Adipocyte (in vitro differentiated cells): ENCODE measurements around the gene YWHAB.
A peak's percentile ranks its signal among the peaks of the same experiment; 100 is the strongest.

Experiments used
- DNase-seq: peaks from one replicate; pipeline ENCODE4 v3.0.0-alpha.2; 2015; ENCODE audit warnings: low read depth
- H3K27me3 ChIP-seq: replicated peaks from 2 replicates; pipeline ENCODE4 v1.7.0; 2013; ENCODE audit warnings: mild to moderate bottlenecking, low read length, moderate library complexity; ENCODE audit not compliant: control insufficient read depth, insufficient read depth
- H3K36me3 ChIP-seq: 2 replicates; pipeline ENCODE4 v1.7.0; 2013; ENCODE audit warnings: low read length, mild to moderate bottlenecking, moderate library complexity; ENCODE audit not compliant: control insufficient read depth, insufficient read depth, severe bottlenecking
- H3K4me1 ChIP-seq: 2 replicates; pipeline ENCODE4 v1.7.0; 2013; ENCODE audit warnings: mild to moderate bottlenecking, low read length, moderate library complexity; ENCODE audit not compliant: control insufficient read depth, insufficient read depth
- H3K4me3 ChIP-seq: 2 replicates; pipeline ENCODE4 v1.7.0; 2013; ENCODE audit warnings: mild to moderate bottlenecking, low read length, moderate library complexity
- H3K9ac ChIP-seq: 2 replicates; pipeline ENCODE4 v1.7.0; 2013; ENCODE audit warnings: mild to moderate bottlenecking, low read length, moderate library complexity
- H3K9me3 ChIP-seq: 2 replicates; pipeline ENCODE4 v1.7.0; 2013; ENCODE audit warnings: mild to moderate bottlenecking, low read length, moderate library complexity; ENCODE audit not compliant: control insufficient read depth

Gene YWHAB

DNA sequence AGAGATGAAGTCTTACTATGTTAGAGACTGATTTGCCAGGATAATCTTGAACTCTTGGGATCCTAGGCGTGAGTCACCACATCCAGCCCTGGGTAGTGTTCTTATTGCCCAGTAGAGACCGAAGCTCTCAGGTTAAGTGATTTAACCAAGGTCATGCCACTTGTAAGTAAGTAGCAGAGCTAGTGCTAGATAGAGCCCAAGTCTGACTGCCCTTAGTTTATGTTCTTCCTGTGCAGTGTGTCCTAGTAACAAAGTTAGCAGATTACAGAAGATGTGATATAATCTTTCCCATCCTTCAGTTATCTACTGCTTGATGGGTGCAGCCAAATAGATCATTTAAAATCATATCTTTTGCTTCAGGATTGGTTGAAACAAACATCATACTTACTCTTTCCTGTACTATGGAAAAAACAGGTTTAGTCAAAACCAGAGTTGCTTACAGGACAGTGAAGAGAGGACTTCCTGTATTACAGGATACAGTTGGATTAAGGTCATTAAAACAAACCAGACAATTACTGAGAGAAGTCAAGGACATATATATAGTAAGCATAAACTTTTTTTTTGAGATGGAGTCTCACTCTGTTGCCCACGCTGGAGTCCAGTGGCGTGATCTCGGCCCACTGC is 14.8 kb downstream of the YWHAB start:
- no peak for DNase-seq
- Histone ChIP-seq H3K9me3 (no peaks in the 10 kb centered on the region), H3K27me3 (no peaks in the 10 kb centered on the region), H3K9ac (no peak overlapping the region), H3K4me3 (no peak overlapping the region), H3K4me1 (peaks cover 33% of the 10 kb centered on the region), H3K36me3 (peaks cover 48% of the 10 kb centered on the region)

DNA sequence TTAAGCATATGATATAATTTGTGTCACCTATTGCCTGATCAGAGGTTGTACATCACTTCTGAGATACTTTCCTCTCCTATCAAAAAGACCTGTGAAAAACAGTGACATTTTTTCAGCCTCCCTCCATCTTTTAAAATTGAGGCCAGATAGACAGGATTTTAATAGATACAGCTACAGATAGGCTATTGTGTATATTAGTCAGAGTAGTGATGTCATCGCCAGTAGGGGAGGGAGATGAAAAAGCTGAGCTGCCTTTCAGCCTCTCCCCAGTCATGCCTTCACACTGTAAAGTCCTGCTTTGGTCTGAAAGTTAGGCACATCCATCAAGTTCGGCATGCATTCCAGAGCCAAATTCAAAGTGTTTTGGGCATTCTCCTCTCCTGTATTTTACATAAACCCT is 16.5 kb downstream of the YWHAB start:
- H3K4me1 ChIP-seq = peaks cover 32% of the 10 kb centered on the region

DNA sequence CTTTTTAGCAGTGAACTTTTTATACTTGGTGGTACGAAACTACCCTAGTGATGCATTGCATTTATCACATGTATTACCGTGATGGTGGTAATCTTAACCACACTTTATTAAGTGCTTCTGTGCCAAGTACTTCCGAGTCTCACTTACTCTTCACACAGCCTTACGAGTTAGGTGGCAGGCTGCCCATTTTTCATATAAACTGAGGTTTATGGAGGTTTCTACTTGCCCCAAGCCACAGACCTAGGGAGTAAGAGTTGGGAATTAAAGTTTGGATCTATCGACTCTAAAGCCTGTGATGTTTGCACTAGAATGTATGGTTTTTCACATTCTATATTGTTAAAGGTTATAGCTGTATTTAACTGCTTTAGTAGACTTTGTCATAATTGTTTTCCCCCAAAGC is 18.9 kb downstream of the YWHAB start:
- H3K9ac ChIP-seq = no peak overlapping the region
- peaks cover 86% of the 10 kb centered on the region for H3K36me3 ChIP-seq
- H3K4me3 ChIP-seq = no peak overlapping the region
- H3K27me3 ChIP-seq = no peaks in the 10 kb centered on the region
- DNase-seq = no peak
- H3K4me1 ChIP-seq = peaks cover 25% of the 10 kb centered on the region
- H3K9me3 ChIP-seq = no peaks in the 10 kb centered on the region

More for the DNA sequence above, 16.5 kb downstream of the YWHAB start:
- Histone ChIP-seq H3K9me3 (no peaks in the 10 kb centered on the region), H3K9ac (no peak overlapping the region), H3K27me3 (no peaks in the 10 kb centered on the region), H3K36me3 (peaks cover 65% of the 10 kb centered on the region), H3K4me3 (no peak overlapping the region)
- DNase-seq = no peak

DNA sequence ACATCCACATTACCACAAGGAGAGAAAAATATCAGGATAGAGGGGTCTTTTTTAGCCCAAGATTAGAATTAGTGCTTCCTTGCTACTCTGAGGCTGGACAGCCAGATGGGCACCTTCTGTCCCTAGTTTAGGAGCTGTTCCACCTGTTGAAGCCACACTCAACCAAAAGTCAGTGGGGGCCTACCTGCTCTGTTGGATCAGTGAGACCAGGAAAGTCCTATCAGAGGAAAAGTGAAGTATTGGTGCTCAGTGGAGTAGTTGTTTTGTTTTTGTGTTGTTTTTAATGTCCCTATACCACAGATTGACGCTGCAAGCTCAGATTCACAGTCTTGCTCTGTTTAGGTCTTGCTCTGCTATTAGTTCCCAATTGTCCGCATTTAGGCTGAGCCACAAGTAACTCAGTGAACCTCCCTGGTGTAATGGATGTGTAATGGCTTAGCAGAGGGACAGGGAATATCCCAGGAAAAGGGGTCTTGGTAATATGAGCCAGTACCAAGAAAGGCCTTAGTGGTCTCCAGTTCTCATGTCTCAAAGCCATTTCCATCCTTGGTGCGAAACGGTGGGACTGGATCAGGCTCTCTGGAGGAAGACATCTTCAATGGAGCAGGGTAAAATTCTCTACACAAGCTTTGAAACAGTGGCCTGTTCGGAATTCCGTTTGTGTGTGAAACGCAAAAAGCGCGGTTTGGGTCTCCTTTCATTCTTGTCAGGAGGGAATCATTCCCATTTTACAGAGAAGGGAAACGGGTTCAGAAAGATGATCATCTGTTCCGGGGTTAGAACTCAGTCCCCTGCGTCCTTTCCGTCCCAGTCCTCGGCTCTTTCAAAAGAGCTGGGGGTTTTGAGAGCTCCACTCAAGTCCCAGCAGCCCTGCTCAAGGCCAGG is 23.7 kb downstream of the YWHAB start:
- Histone ChIP-seq H3K4me1 (peaks cover 20% of the 10 kb centered on the region), H3K27me3 (no peaks in the 10 kb centered on the region), H3K36me3 (peaks cover 64% of the 10 kb centered on the region), H3K9ac (peak overlapping the region; percentile 81), H3K9me3 (no peaks in the 10 kb centered on the region), H3K4me3 (peak overlapping the region; percentile 86)
- no peak for DNase-seq

DNA sequence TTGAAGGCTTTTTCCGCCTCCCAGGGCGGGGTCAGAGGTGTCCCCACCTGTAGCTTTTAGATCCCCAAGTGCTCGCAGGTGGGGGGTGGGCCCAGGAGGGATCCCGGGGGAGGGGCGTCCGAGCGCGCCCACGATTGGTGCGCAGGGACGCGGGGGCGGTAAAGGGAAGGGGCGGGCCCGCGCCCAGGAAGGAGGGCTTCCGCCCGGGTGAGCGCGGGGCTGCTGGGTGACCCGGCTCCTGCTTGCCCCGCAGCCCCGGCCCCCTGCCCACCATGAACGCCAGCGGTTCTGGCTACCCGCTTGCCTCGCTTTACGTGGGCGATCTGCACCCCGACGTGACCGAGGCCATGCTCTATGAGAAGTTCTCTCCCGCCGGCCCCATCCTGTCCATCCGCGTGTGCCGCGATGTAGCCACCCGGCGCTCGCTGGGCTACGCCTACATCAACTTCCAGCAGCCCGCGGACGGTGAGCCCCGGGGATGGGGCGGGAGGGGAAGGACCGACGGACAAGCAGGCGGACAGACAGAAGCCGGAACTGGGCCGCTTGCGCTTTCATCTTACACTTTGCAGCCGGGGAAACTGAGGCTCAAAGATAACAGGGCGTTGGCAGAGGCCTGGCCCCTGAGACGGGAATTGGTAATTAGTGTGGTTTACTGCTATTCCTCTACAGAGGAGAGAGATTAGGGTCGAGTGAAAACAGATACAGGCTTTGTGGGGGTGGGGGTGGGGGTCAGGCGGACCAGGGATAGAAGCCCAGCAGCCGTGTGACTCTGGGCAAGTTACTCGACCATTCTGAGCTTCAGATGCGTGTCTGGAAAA is 24.6 kb downstream of the YWHAB start, which contains the start of gene PABPC1L:
Gene PABPC1L, plus strand, starts transcription at position 189 of the 818 bp plus-strand sequence. Its CDS starts 84 bp downstream, at position 273.
- Histone ChIP-seq H3K9ac (peak within 1 kb of the TSS; percentile 81), H3K36me3 (peaks cover 56% of the 10 kb centered on the region), H3K27me3 (no peaks in the 10 kb centered on the region), H3K4me3 (peak within 1 kb of the TSS; percentile 86), H3K4me1 (peaks cover 21% of the 10 kb centered on the region), H3K9me3 (no peaks in the 10 kb centered on the region)
- peak; percentile 79 for DNase-seq

DNA sequence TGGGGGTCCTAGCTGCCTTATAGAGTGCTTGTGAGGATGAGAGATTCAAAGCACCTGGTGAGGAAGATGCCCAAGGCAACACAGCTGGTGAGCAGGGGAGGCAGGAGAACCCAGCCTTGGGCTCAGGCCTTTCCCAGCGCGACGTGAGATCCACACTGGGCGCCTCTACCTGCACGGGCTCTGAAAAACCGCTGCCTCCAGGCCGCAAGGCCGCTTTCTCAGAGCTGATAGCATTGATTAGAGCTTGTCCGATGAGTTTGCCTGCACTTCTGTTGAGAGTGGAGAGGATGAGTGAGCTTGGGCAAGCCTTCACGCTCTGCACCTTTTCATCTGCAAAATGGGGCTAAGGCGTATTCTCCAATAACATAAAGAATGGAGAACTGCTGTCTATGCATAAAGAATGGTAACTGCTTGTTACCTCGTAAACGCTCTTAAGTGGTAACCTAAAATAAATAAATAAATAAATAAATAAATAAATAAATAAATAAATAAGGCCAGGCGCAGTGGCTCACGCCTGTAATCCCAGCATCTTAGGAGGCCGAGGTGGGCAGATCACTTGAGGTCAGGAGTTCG is 25.3 kb downstream of the YWHAB start:
- H3K4me1 ChIP-seq = peaks cover 23% of the 10 kb centered on the region
- DNase-seq = no peak
- H3K9me3 ChIP-seq = no peaks in the 10 kb centered on the region
- peak overlapping the region; percentile 81 for H3K9ac ChIP-seq
- H3K36me3 ChIP-seq = peaks cover 49% of the 10 kb centered on the region
- no peaks in the 10 kb centered on the region for H3K27me3 ChIP-seq
- H3K4me3 ChIP-seq = peak overlapping the region; percentile 86

DNA sequence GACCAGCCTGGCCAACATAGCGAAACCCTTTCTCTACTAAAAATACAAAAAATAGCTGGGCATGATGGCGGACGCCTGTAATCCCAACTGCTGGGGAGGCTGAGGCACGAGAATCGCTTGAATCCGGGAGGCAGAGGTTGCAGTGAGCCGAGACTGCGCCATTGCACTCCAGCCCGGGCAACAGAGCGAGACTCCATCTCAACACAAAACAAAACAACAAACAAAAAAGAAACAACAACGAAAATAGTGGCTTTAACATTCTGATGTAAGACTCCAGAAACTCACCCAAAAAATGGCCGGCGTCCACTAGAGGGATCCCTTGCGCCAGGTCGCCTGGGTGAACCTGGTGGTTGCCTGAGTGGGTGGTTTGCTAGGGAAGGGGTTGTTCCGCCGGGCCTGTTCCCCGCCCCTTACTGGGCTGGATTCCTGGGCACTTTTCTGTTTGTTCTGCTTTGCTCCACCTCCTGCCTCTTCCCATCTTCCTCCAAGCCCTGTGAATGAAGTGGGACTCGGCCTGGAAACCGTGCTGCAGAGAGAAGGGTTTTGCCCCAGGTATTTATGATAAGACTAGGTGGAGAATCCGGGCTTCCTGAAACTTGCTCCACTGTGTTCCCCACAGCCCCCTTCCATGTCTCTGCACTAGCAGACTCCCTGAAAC is 25.9 kb downstream of the YWHAB start:
- no peak overlapping the region for H3K4me3 ChIP-seq
- peak; percentile 24 for DNase-seq
- H3K9me3 ChIP-seq = no peaks in the 10 kb centered on the region
- H3K9ac ChIP-seq = no peak overlapping the region
- peaks cover 47% of the 10 kb centered on the region for H3K36me3 ChIP-seq
- peaks cover 18% of the 10 kb centered on the region for H3K4me1 ChIP-seq
- no peaks in the 10 kb centered on the region for H3K27me3 ChIP-seq

DNA sequence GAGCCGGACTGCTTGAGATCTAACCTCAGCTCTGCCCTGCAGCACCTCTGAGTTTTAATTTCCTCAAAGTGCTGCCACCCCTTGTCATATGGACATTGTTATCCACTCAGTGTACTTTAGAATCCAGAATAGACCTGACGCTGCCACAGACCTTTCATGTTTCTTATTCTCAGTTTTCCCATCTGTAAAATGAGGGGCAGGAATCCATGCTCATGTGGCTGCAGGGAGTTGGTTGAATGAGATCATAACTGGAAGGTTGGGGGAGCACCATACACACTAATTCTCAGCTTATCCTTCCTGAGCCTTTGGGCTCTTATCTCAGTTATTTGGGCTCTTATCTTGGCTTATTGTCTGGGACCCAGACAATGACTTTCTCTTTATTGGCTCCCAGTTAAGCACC is 26.7 kb downstream of the YWHAB start:
- H3K9me3 ChIP-seq = no peaks in the 10 kb centered on the region
- H3K27me3 ChIP-seq = no peaks in the 10 kb centered on the region
- peaks cover 10% of the 10 kb centered on the region for H3K4me1 ChIP-seq
- no peak overlapping the region for H3K9ac ChIP-seq
- H3K36me3 ChIP-seq = peaks cover 45% of the 10 kb centered on the region
- no peak for DNase-seq
- H3K4me3 ChIP-seq = no peak overlapping the region

DNA sequence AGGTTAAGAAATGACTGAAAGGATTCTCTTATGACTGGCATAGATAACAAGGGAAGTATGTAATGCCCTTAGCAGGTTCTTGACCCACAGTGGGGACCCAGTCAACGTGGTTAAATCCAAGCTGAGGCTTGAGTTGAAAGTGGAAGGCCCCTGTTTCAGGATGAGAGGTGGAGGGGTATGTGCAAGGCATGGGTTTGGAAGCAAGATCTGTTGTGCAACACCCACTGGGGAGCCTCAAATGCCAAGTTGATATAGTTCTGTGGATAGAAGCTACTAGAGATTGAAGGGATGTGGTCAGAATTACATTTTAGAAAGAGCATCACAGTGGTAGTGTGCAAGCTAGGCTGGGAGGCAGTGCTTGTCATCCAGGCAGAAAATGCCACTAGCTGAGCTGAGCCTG is 29.4 kb downstream of the YWHAB start:
- Histone ChIP-seq H3K27me3 (no peaks in the 10 kb centered on the region), H3K4me1 (peaks cover 9% of the 10 kb centered on the region), H3K9ac (no peak overlapping the region), H3K36me3 (peaks cover 26% of the 10 kb centered on the region), H3K9me3 (no peaks in the 10 kb centered on the region), H3K4me3 (no peak overlapping the region)
- no peak for DNase-seq

DNA sequence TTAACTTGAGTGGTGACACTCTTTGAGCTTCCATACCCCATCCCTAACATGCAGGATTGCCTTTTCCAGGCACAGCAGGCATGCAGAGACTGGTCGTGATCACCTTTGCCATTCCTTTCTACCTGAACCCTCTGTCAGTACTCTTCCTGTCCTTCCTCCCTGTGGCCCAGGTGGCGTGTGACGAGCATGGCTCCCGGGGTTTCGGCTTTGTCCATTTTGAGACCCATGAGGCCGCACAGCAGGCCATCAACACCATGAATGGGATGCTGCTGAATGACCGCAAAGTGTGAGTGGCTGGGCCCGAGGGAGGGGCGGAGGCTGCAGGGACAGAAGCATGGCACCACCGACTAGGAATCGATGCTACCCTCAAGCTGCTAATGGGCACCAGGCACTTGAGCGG is 31.1 kb downstream of the YWHAB start:
- Histone ChIP-seq H3K4me1 (peaks cover 3% of the 10 kb centered on the region), H3K4me3 (no peak overlapping the region), H3K9me3 (no peaks in the 10 kb centered on the region), H3K27me3 (no peaks in the 10 kb centered on the region), H3K9ac (no peak overlapping the region), H3K36me3 (peaks cover 26% of the 10 kb centered on the region)
- DNase-seq = no peak
